DOHH2 (cell line): ENCODE results near the gene CLTC.

ENCODE experiments used
- H3F3A ChIP-seq: fragments of 200-600 bp; sonication (generic), shearing (Covaris generic); 2 replicates; pipeline ENCODE4 v1.6.0; 2016; ENCODE audit warnings: antibody characterized with exemption, mild to moderate bottlenecking; ENCODE audit not compliant: control insufficient read depth, insufficient read depth
- H3K27ac ChIP-seq: fragments of 200-600 bp; sonication (generic); 2 replicates; pipeline ENCODE4 v1.5.1; 2014; ENCODE audit warnings: low read depth, mild to moderate bottlenecking, low read length, moderate library complexity
- H3K27me3 ChIP-seq: fragments of 200-600 bp; sonication (generic); 2 replicates; pipeline ENCODE4 v1.6.1; 2014; ENCODE audit warnings: mild to moderate bottlenecking, low read length, mixed read lengths; ENCODE audit not compliant: control insufficient read depth
- H3K36me3 ChIP-seq: fragments of 200-600 bp; sonication (generic); 2 replicates; pipeline ENCODE4 v1.6.1; 2014; ENCODE audit warnings: mild to moderate bottlenecking, low read length, moderate library complexity, mixed read lengths; ENCODE audit not compliant: control insufficient read depth
- H3K4me1 ChIP-seq: fragments of 200-600 bp; sonication (generic); 2 replicates; pipeline ENCODE4 v1.6.1; 2014; ENCODE audit warnings: mild to moderate bottlenecking, low read length, mixed read lengths; ENCODE audit not compliant: control insufficient read depth
- H3K4me2 ChIP-seq: fragments of 200-600 bp; sonication (generic); 2 replicates; pipeline ENCODE4 v1.6.0; 2014; ENCODE audit warnings: mild to moderate bottlenecking, low read length, moderate library complexity
- H3K4me3 ChIP-seq: fragments of 200-600 bp; sonication (generic); 2 replicates; pipeline ENCODE4 v1.5.1; 2014; ENCODE audit warnings: mild to moderate bottlenecking, low read length, mixed read lengths
- H3K79me2 ChIP-seq: fragments of 200-600 bp; sonication (generic); 2 replicates; pipeline ENCODE4 v1.6.1; 2014; ENCODE audit warnings: mild to moderate bottlenecking, low read length, mixed read lengths; ENCODE audit not compliant: control insufficient read depth
- H3K9me2 ChIP-seq: fragments of 200-600 bp; sonication (generic); replicated peaks from 2 replicates; pipeline ENCODE4 v1.6.1; 2014; ENCODE audit warnings: mild to moderate bottlenecking, low read length, mixed read lengths; ENCODE audit not compliant: control insufficient read depth
- H3K9me3 ChIP-seq: fragments of 200-600 bp; sonication (generic); 2 replicates; pipeline ENCODE4 v1.6.1; 2014; ENCODE audit warnings: antibody characterized with exemption, low read length, mixed read lengths; ENCODE audit not compliant: control insufficient read depth, insufficient read depth
- H4K20me1 ChIP-seq: fragments of 200-600 bp; sonication (generic); 2 replicates; pipeline ENCODE4 v1.6.0; 2014; ENCODE audit warnings: low read depth, mild to moderate bottlenecking, antibody characterized with exemption, low read length, moderate library complexity; ENCODE audit not compliant: control insufficient read depth, insufficient read depth
- CTCF ChIP-seq: fragments of 200-600 bp; sonication (generic); IDR thresholded peaks from one replicate; pipeline ENCODE4 v1.5.1; 2014; ENCODE audit warnings: antibody characterized with exemption, mild to moderate bottlenecking, low read depth, low read length; ENCODE audit not compliant: poor library complexity, severe bottlenecking
- EZH2phosphoT487 ChIP-seq: fragments of 200-600 bp; sonication (generic); IDR thresholded peaks from 2 replicates; pipeline ENCODE4 v1.6.1; 2017; ENCODE audit warnings: borderline replicate concordance, mild to moderate bottlenecking, antibody characterized with exemption, low read length, moderate library complexity, mixed read lengths

CLTC gene

GRCh38 chr17:59707971-59708430 lies 88.3 kb downstream of the CLTC start:
- H3K36me3 ChIP-seq = peaks cover 36% of the 10 kb centered on the region
- H3K27me3 ChIP-seq = no peaks in the 10 kb centered on the region
- peaks cover 13% of the 10 kb centered on the region; the same call in 1 of the 2 replicates for H4K20me1 ChIP-seq

GRCh38 chr17:59711936-59712335 lies 92.2 kb downstream of the CLTC start:
- Histone ChIP-seq H3K27ac (no peak overlapping the region), H3K9me3 (no peaks in the 10 kb centered on the region), H3K79me2 (peaks cover 92% of the 10 kb centered on the region), H3K4me1 (peaks cover 11% of the 10 kb centered on the region), H3K27me3 (no peaks in the 10 kb centered on the region), H3F3A (0 out of 2 replicates have a peak, but pooled peaks cover 2% of the 10 kb centered on the region), H3K9me2 (no peaks in the 10 kb centered on the region), H3K4me2 (no peak overlapping the region), H3K36me3 (peaks cover 6% of the 10 kb centered on the region), H4K20me1 (0 out of 2 replicates have a peak, but pooled peaks cover 4% of the 10 kb centered on the region), H3K4me3 (no peak overlapping the region)
- TF ChIP-seq EZH2phosphoT487 = no peak
- no peak for TF ChIP-seq CTCF

More at GRCh38 chr17:59707971-59708430, 88.3 kb downstream of the CLTC start:
- Histone ChIP-seq H3K4me1 (peaks cover 34% of the 10 kb centered on the region), H3K4me2 (peak overlapping the region; percentile 84), H3K27ac (peak overlapping the region; percentile 84), H3F3A (0 out of 2 replicates have a peak, but pooled peaks cover 3% of the 10 kb centered on the region), H3K4me3 (peak overlapping the region; percentile 90), H3K79me2 (peaks cover 99% of the 10 kb centered on the region), H3K9me3 (no peaks in the 10 kb centered on the region), H3K9me2 (no peaks in the 10 kb centered on the region)
- TF ChIP-seq EZH2phosphoT487 = no peak
- TF ChIP-seq CTCF = no peak

GRCh38 chr17:59712862-59713261 lies 93.2 kb downstream of the CLTC start:
- Histone ChIP-seq H3K4me2 (no peak overlapping the region), H3K36me3 (peaks cover under 1% of the 10 kb centered on the region; the same call in 1 of the 2 replicates), H3K9me2 (no peaks in the 10 kb centered on the region), H3K79me2 (peaks cover 93% of the 10 kb centered on the region), H3K4me3 (no peak overlapping the region), H3K27ac (no peak overlapping the region), H3F3A (no peaks in the 10 kb centered on the region), H4K20me1 (0 out of 2 replicates have a peak, but pooled peaks cover 4% of the 10 kb centered on the region), H3K27me3 (no peaks in the 10 kb centered on the region), H3K9me3 (no peaks in the 10 kb centered on the region), H3K4me1 (peaks cover 11% of the 10 kb centered on the region)
- TF ChIP-seq EZH2phosphoT487 (no peak), CTCF (no peak)
